ENCODE data around the gene ZNF594.
"Not testable (repeated sequence)": the region's sequence is repeated elsewhere in the genome, so short reads cannot be mapped to it uniquely, and the experiment has no call there.

The ZNF594 gene

GRCh38 chr17:5181509-5182305 lies 10.0 kb downstream of the ZNF594 start:
- DNase-seq (ENCODE audit: low spot score) = no peak
- in situ Hi-C loops (cut with MboI; ENCODE audit: low sequenced_read_pairs, unreplicated experiment) = no loop called here
- TF ChIP-seq, protein P1, sequence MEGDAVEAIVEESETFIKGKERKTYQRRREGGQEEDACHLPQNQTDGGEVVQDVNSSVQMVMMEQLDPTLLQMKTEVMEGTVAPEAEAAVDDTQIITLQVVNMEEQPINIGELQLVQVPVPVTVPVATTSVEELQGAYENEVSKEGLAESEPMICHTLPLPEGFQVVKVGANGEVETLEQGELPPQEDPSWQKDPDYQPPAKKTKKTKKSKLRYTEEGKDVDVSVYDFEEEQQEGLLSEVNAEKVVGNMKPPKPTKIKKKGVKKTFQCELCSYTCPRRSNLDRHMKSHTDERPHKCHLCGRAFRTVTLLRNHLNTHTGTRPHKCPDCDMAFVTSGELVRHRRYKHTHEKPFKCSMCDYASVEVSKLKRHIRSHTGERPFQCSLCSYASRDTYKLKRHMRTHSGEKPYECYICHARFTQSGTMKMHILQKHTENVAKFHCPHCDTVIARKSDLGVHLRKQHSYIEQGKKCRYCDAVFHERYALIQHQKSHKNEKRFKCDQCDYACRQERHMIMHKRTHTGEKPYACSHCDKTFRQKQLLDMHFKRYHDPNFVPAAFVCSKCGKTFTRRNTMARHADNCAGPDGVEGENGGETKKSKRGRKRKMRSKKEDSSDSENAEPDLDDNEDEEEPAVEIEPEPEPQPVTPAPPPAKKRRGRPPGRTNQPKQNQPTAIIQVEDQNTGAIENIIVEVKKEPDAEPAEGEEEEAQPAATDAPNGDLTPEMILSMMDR (IDR thresholded peaks at IDR 0.05; ENCODE audit: borderline replicate concordance, control extremely low read depth, extremely low read depth, insufficient read depth, missing control alignments) = no peak

DNA sequence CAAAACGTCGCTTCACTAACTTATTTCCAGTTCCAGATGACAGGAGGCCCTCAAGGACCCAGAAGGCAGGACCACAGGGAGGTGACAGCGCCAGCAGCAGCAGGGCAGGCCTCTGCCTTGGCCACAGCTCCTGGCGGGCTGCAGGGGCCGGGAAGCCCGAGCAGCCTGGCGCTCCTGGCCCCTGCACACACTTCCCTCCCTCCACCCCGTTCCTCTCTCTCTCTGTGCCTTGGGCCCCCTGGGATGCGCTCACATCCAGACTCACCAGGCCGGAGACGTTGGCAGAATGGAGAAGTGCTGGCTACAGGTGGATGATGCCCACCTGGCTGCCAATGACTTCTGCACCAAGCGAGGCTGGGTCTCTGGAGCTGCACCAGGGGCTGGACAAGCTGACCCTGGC lies 12.7 kb downstream of the ZNF594 start:
- DNase-seq (ENCODE audit: low spot score) = no peak
- in situ Hi-C loops (cut with MboI; ENCODE audit: low sequenced_read_pairs, unreplicated experiment) = no loop called here
- TF ChIP-seq, protein P1 (IDR thresholded peaks at IDR 0.05; ENCODE audit: borderline replicate concordance, control extremely low read depth, extremely low read depth, insufficient read depth, missing control alignments) = no peak

DNA sequence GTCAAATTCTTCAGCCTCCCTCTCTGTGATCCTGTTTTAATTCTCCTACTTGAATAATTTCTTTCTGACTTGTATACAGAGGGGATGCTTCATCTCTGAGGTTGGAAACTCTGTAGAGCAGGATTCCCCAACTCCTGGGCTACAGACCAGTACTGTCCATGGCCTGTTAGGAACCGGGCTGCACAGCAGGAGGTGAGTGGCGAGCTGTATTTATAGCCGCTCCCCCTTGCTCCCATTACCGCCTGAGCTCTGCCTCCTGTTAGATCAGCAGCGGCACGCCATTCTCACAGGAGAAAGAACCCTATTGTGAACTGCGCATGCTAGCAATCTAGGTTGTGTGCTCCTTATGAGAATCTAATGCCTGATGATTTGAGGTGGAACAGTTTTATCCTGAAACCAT lies 16.6 kb downstream of the ZNF594 start:
- in situ Hi-C loops (cut with MboI; ENCODE audit: low sequenced_read_pairs, unreplicated experiment); DNase-seq (ENCODE audit: low spot score): not testable (repeated sequence)

DNA sequence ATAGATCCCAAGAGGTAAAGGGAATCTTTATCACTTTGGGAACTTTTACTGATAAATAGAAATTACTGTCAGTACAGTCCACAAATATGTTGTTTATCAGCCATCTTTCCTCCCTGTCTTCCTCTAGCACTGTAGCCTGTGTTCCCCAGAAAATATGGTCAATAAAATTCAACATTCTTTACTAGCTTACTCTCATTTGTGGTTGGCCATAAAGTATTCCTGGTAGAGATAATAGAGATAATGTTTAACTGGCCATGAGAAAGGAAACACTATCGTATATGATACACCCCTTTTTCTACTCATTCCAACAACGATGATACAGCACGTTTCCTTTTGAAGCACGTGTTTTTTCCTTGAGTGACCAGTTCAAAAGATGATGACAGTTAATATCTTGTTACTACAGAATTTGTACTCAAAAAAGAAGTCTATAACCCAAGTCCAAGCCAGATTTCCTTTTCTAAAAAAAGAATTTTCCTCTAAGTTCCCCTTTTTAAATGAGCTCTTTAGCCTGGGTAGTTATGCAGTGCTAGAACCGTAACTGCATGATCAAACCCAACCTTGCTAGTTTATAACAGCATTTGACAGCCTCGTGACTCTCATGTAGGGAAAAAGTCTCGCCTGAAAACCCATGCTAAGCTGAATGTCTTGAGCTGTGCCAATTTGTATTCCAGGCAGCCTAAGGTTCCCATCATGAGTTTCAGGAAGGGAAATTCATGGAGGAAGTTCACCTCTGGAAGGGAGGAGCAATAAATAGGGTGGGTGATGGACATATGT lies 25.7 kb downstream of the ZNF594 start:
- in situ Hi-C loops (cut with MboI; ENCODE audit: low sequenced_read_pairs, unreplicated experiment); DNase-seq (ENCODE audit: low spot score): not testable (repeated sequence)

GRCh38 chr17:5164436-5164835 lies 27.2 kb downstream of the ZNF594 start:
- TF ChIP-seq, protein P1 (IDR thresholded peaks at IDR 0.05; ENCODE audit: borderline replicate concordance, control extremely low read depth, extremely low read depth, insufficient read depth, missing control alignments) = no peak

GRCh38 chr17:5161793-5162192 lies 29.9 kb downstream of the ZNF594 start:
- in situ Hi-C loops (cut with MboI; ENCODE audit: low sequenced_read_pairs, unreplicated experiment); DNase-seq (ENCODE audit: low spot score): not testable (repeated sequence)

More at GRCh38 chr17:5164436-5164835, 27.2 kb downstream of the ZNF594 start:
- in situ Hi-C loops (cut with MboI; ENCODE audit: low sequenced_read_pairs, unreplicated experiment) = no loop called here
- DNase-seq (ENCODE audit: low spot score) = no peak

DNA sequence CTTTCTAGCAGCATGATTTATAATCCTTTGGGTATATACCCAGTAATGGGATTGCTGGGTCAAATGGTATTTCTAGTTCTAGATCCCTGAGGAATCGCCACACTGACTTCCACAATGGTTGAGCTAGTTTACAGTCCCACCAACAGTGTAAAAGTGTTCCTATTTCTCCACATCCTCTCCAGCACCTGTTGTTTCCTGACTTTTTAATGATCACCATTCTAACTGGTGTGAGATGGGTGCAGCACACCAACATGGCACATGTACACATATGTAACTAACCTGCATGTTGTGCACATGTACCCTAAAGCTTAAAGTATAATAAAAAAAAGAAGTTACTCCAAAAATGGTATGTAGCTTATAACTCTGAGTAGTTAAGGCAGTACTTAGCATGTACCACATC lies 31.0 kb downstream of the ZNF594 start:
- not testable (repeated sequence) for DNase-seq (ENCODE audit: low spot score)

GRCh38 chr17:5146122-5146521 lies 45.5 kb downstream of the ZNF594 start:
- DNase-seq (ENCODE audit: low spot score); in situ Hi-C loops (cut with MboI; ENCODE audit: low sequenced_read_pairs, unreplicated experiment): not testable (repeated sequence)

More for the DNA sequence above, 31.0 kb downstream of the ZNF594 start:
- in situ Hi-C loops (cut with MboI; ENCODE audit: low sequenced_read_pairs, unreplicated experiment) = not testable (repeated sequence)

GRCh38 chr17:5142877-5143276 lies 48.8 kb downstream of the ZNF594 start:
- DNase-seq (ENCODE audit: low spot score); in situ Hi-C loops (cut with MboI; ENCODE audit: low sequenced_read_pairs, unreplicated experiment): not testable (repeated sequence)

DNA sequence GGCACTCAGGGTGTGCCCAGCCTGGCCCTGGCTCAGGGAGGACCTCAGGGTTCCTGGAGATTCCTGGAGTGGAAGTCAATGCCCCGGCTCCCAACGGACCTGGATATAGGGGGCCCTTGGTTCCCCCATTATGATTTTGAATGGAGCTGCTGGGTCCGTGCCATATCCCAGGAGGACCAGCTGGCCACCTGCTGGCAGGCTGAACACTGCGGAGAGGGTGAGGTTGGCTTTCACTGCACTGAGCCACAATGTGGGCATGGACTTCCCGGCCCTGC lies 52.3 kb downstream of the ZNF594 start:
- in situ Hi-C loops (cut with MboI; ENCODE audit: low sequenced_read_pairs, unreplicated experiment) = no loop called here
- DNase-seq (ENCODE audit: low spot score) = no peak
- TF ChIP-seq, protein P1 (IDR thresholded peaks at IDR 0.05; ENCODE audit: borderline replicate concordance, control extremely low read depth, extremely low read depth, insufficient read depth, missing control alignments) = no peak

Measured in GM13976 (cell line).